Fibroblast of lung (primary cell): ENCODE data around the gene MEDAG.

Experiments used
- CTCF ChIP-seq, 2 donors: IDR thresholded peaks in 1 of 2; conservative IDR thresholded peaks in 1 of 2; 1 replicate in 1 of 2; 2 replicates in 1 of 2; pipeline ENCODE4 v1.5.1; 2011 to 2012; ENCODE audit warnings: low read length in 2 of 2, control low read depth in 1 of 2, inconsistent platforms in 1 of 2, low read depth in 1 of 2, mild to moderate bottlenecking in 1 of 2
- EZH2 ChIP-seq: IDR thresholded peaks from 2 replicates; pipeline ENCODE4 v1.5.1; 2012; ENCODE audit warnings: low read length, control low read depth, mild to moderate bottlenecking; ENCODE audit errors: missing control alignments

GRCh38 chr13:30868799-30869470 is 37.1 kb upstream of the MEDAG start:
- no peak for TF ChIP-seq EZH2
- TF ChIP-seq CTCF (conservative IDR thresholded peaks at IDR 0.05 in 1 of 2, IDR thresholded peaks at IDR 0.05 in 1 of 2; ENCODE audit: low read depth in 1 of 2, low read length in 2 of 2): no peak
